Measurements from ENCODE around the gene OSBPL7.

DNA sequence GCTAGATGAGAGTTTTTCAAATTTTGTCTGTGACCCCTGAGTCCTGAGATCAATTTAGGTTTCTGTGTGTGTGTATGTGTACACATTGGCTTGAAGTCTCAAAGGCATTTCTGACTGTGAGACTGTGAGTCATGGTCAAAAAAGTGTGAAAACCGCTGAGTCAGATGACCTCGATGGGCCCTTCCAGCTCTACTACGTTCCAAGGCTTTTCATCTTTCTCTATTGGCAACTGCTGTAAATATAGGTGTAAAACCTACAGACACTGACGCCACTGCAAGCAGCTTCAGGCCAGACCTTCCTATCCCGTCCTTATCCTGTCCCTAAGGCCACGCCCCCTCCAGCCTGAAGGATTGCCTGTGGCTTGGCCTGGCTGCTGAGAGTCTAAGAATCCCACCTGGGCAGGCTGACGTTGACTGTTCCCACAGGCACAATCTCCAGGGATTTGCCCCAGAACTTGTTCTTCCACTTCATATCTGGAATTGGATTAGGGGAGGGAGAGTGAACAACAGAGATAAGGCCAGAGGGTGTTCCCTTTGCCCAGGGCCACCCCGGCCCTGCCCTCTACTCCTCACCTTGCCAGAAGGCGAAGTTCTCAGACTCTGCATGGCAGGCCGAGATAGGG is 11.3 kb downstream of the OSBPL7 start:
- TF ChIP-seq, protein P1, sequence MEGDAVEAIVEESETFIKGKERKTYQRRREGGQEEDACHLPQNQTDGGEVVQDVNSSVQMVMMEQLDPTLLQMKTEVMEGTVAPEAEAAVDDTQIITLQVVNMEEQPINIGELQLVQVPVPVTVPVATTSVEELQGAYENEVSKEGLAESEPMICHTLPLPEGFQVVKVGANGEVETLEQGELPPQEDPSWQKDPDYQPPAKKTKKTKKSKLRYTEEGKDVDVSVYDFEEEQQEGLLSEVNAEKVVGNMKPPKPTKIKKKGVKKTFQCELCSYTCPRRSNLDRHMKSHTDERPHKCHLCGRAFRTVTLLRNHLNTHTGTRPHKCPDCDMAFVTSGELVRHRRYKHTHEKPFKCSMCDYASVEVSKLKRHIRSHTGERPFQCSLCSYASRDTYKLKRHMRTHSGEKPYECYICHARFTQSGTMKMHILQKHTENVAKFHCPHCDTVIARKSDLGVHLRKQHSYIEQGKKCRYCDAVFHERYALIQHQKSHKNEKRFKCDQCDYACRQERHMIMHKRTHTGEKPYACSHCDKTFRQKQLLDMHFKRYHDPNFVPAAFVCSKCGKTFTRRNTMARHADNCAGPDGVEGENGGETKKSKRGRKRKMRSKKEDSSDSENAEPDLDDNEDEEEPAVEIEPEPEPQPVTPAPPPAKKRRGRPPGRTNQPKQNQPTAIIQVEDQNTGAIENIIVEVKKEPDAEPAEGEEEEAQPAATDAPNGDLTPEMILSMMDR (IDR thresholded peaks at IDR 0.05; ENCODE audit: low read depth, low read length, missing input control), result no peak
- TF ChIP-seq, protein P2, sequence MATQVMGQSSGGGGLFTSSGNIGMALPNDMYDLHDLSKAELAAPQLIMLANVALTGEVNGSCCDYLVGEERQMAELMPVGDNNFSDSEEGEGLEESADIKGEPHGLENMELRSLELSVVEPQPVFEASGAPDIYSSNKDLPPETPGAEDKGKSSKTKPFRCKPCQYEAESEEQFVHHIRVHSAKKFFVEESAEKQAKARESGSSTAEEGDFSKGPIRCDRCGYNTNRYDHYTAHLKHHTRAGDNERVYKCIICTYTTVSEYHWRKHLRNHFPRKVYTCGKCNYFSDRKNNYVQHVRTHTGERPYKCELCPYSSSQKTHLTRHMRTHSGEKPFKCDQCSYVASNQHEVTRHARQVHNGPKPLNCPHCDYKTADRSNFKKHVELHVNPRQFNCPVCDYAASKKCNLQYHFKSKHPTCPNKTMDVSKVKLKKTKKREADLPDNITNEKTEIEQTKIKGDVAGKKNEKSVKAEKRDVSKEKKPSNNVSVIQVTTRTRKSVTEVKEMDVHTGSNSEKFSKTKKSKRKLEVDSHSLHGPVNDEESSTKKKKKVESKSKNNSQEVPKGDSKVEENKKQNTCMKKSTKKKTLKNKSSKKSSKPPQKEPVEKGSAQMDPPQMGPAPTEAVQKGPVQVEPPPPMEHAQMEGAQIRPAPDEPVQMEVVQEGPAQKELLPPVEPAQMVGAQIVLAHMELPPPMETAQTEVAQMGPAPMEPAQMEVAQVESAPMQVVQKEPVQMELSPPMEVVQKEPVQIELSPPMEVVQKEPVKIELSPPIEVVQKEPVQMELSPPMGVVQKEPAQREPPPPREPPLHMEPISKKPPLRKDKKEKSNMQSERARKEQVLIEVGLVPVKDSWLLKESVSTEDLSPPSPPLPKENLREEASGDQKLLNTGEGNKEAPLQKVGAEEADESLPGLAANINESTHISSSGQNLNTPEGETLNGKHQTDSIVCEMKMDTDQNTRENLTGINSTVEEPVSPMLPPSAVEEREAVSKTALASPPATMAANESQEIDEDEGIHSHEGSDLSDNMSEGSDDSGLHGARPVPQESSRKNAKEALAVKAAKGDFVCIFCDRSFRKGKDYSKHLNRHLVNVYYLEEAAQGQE (IDR thresholded peaks at IDR 0.05), result no peak
- TF ChIP-seq, protein P3, sequence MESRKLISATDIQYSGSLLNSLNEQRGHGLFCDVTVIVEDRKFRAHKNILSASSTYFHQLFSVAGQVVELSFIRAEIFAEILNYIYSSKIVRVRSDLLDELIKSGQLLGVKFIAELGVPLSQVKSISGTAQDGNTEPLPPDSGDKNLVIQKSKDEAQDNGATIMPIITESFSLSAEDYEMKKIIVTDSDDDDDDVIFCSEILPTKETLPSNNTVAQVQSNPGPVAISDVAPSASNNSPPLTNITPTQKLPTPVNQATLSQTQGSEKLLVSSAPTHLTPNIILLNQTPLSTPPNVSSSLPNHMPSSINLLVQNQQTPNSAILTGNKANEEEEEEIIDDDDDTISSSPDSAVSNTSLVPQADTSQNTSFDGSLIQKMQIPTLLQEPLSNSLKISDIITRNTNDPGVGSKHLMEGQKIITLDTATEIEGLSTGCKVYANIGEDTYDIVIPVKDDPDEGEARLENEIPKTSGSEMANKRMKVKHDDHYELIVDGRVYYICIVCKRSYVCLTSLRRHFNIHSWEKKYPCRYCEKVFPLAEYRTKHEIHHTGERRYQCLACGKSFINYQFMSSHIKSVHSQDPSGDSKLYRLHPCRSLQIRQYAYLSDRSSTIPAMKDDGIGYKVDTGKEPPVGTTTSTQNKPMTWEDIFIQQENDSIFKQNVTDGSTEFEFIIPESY (IDR thresholded peaks at IDR 0.05), result no peak
- TF ChIP-seq TAF1 (conservative IDR thresholded peaks at IDR 0.05), result no peak

Measured in liver (tissue), 3 donors.